COR-L47 (cell line): ENCODE measurements around the gene AGXT.

Experiments used
- DNase-seq: peaks from one replicate; lab custom pipeline; 2025; lab: John Stamatoyannopoulos, UW

Gene AGXT

GRCh38 chr2:240886678-240887609 is 18.3 kb downstream of the AGXT start:
- DNase-seq, result no peak

GRCh38 chr2:240887631-240888030 is 19.0 kb downstream of the AGXT start:
- no peak for DNase-seq

GRCh38 chr2:240888130-240888889 is 19.7 kb downstream of the AGXT start:
- no peak for DNase-seq

GRCh38 chr2:240888890-240889573 is 20.4 kb downstream of the AGXT start:
- no peak for DNase-seq

- no peak for DNase-seq
Observed at GRCh38 chr2:240889601-240890560, 21.3 kb downstream of the AGXT start.

- no peak for DNase-seq
Observed at GRCh38 chr2:240890691-240891090, 22.1 kb downstream of the AGXT start.

- DNase-seq, result no peak
Observed at GRCh38 chr2:240891492-240892340, 23.1 kb downstream of the AGXT start.

GRCh38 chr2:240892356-240892755 is 23.7 kb downstream of the AGXT start:
- no peak for DNase-seq

- DNase-seq, result no peak
Observed at GRCh38 chr2:240892925-240893324, 24.3 kb downstream of the AGXT start.

GRCh38 chr2:240893363-240893844 is 24.8 kb downstream of the AGXT start:
- no peak for DNase-seq

GRCh38 chr2:240894006-240894405 is 25.4 kb downstream of the AGXT start:
- DNase-seq, result no peak

GRCh38 chr2:240894836-240895558 is 26.4 kb downstream of the AGXT start:
- no peak for DNase-seq

GRCh38 chr2:240895656-240896388 is 27.2 kb downstream of the AGXT start, which contains the start of gene MAB21L4:
Gene MAB21L4 (minus strand): TSS chr2:240896156. CDS start chr2:240895997, 159 bp downstream.
- no peak for DNase-seq

GRCh38 chr2:240896394-240896793 is 27.8 kb downstream of the AGXT start:
- DNase-seq, result no peak

- DNase-seq, result peak; percentile 65
Observed at GRCh38 chr2:240896871-240897692, 28.5 kb downstream of the AGXT start.

GRCh38 chr2:240898108-240898730 is 29.6 kb downstream of the AGXT start:
- DNase-seq, result no peak

GRCh38 chr2:240898731-240899467 is 30.3 kb downstream of the AGXT start:
- DNase-seq, result no peak
